ENCODE results near the gene GSTM1. TPM values are rescaled to one million over a fixed set of nuclear protein-coding genes. Genes with fewer than 3 reads are reported as not detected.

Gene GSTM1
- polyA plus RNA-seq (ENCODE audit: insufficient read length) = 115 TPM
- long read RNA-seq, donor 1 = 0 reads
- long read RNA-seq, donor 2 = 0 reads
- long read RNA-seq, donor 3, transcript GSTM1-201 (8 exons, 1,161 nt) = major isoform, 15 of 22 reads
- long read RNA-seq, donor 3, partial matches to known transcripts = 5 of 22 reads
- long read RNA-seq, donor 3, other reads (novel, unspliced or antisense) = 0 of 22 reads
- long read RNA-seq, donor 4, partial matches to known transcripts = 0 of 1 reads
- long read RNA-seq, donor 4, other reads (novel, unspliced or antisense) = 0 of 1 reads
- long read RNA-seq, donor 5, transcript GSTM1-201 (8 exons, 1,161 nt) = major isoform, 47 of 48 reads
- long read RNA-seq, donor 5, partial matches to known transcripts = 0 of 48 reads
- long read RNA-seq, donor 5, other reads (novel, unspliced or antisense) = 0 of 48 reads
- long read RNA-seq, donor 6, transcript GSTM1-201 (8 exons, 1,161 nt) = major isoform, 21 of 32 reads
- long read RNA-seq, donor 6, partial matches to known transcripts = 7 of 32 reads
- long read RNA-seq, donor 6, other reads (novel, unspliced or antisense) = 0 of 32 reads
- long read RNA-seq, donor 7, transcript GSTM1-201 (8 exons, 1,161 nt) = major isoform, 43 of 57 reads
- long read RNA-seq, donor 7, transcript GSTM1-202 (7 exons, 1,028 nt) = minor isoform, 12 of 57 reads
- long read RNA-seq, donor 7, partial matches to known transcripts = 0 of 57 reads
- long read RNA-seq, donor 7, other reads (novel, unspliced or antisense) = 0 of 57 reads
- long read RNA-seq, donor 8, transcript GSTM1-201 (8 exons, 1,161 nt) = major isoform, 11 of 114 reads
- long read RNA-seq, donor 8, partial matches to known transcripts = 45 of 114 reads
- long read RNA-seq, donor 8, other reads (novel, unspliced or antisense) = 54 of 114 reads

GRCh38 chr1:109687641-109688499, at the start of gene GSTM1:
Gene GSTM1, plus strand, starts transcription at chr1:109687817. Its CDS starts 57 bp downstream, at chr1:109687874.
- no peak for DNase-seq

DNA sequence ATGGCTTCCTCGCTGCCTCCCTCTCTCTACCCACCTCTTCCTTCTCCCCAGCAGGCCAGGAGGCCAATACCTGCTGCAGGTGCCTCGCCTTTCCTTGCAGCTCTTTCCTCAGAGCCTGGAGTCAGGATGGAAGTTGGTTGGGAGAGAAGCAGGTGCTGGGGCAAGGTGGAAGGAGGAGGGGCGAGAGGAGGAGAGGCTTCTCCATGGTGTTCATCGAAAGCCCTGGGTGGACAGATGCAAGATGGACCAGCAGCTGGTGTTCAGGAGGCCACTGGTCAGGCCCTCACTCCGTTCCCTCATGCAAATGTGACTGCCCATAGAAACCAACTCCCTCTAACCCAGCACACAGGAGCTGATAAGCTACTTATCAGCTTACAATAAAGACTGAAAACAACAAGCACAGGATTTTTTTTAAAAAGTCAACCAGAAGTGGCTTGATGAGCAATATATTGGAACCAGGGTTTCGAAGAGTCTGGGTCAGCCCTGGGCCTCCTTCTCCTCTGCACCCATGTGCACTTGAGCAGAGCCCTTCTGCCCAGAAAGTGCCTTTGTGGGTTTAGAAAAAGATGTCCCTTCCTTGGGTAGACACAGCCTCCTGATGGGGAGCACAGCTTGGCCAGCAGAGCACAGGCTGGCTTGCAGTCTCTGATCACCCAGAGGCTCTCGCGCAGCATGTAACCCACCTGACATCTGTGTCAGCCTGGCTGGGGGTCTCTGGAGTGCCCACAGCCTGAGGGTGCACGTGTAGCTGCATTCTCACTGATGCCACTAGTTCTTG, 48.4 kb upstream of the GSTM1 start:
- no peak for DNase-seq

DNA sequence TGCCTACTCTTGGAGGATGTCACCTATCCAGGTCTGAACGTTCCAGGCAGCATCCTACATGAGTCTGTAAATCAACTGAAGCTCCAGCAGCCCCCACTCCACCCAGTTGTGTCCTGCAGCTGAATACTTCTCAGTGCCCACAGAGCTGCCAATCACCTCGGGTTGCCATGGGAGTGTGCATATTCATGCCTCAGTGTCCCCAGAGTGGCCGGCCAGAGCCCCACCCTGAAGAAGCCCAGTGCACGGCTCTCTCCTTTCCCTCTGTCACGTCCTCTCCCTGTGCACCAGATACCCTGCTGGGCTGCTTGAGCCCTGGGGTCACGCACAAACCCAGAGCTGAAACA, 47.8 kb upstream of the GSTM1 start:
- DNase-seq = no peak

DNA sequence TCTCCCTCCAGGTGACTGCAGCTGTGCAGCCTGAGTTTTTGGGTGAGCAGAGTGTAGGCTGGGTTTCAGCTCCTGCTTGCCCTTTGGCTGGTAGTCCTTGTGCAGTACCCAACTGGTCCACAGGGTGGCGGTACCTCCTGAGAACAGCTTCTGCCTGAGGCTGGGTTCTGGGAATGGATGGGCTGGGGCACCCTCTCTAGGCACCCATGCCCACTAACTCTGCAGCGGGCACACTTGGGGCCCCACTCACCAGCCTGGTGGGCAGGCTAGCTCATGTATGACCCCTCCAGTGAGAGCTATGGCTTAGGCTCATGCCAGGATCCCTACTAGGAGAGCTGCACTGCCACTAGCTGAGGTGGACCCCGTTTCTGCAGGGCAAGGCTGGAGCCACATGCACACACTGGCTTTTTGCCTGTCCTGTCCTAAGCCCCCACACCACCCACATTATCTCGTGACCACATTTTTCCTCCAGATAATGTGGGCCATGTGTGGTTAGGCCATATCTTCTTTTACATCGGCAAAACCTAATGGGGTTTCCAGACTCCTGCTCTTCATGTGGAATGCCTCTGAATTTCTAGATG, 47.2 kb upstream of the GSTM1 start:
- no peak for DNase-seq

DNA sequence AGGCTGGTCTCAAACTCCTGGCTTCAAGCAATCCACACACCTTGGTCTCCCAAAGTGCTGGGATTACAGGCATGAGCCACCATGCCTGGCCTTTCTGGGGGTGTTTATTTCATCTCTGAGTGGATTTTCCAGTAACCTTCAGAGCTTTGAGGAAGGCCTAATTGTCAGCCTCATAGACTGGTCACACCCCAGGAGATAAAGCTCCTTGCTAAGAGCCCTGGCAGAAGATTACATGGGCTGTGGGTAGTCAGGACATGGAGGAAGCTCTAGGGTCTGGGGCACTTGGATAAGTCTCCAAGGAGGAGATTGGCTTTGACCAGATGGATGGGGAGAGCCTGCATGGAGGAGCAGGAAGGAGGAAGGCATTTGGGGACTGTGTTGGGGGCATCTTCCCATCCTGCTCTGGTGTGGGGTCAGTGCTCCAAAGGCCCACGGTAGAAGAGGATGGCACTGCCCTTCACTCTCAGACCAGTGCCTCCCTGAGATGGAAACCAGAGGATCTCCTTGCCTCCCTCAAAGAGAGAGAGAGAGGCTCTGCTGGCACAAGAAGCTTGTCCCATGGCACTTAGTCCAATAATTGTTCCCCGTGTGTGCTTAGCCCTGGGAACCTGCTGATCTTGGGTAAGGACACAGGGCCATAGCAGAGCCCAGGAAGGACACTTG, 46.4 kb upstream of the GSTM1 start:
- DNase-seq = no peak

DNA sequence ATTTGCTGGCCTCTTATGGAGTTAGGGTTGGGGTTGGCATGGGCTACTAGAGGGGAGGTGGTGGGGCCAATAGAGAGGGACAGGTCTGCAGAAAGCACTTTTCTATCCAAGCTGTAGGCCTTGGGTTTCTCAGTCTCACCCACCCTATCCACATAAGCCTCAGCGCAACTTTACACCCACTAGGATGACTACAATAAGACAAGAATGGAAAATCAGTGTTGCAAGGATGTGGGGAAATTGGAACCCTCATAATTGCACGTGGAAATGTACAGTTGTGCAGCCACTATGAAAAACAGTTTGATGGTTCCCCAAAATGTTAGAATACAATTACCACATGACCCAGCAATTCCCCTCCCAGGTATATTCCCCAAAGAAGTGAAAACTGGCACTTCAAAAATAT, 45.8 kb upstream of the GSTM1 start:
- DNase-seq = no peak

DNA sequence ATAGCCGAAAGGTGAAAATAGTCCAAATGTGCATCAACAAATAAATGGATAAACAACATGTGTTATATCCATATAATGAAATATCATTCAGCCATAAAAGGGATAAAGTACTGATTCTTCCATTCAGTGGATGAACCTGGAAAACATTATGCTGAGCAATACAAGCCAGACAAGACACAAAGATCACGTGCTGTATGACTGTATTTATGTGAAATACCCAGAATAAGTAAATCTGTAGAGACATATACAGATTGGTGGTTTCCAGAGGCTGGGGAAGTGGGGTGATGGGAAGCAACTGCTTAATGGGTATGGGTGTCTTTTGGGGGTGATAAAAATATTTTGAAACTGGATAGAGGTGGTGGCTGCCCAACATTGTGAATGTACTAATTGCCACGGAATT, 45.0 kb upstream of the GSTM1 start:
- DNase-seq = no peak

- peak; percentile 73 for DNase-seq
Observed at GRCh38 chr1:109643385-109644230, 44.0 kb upstream of the GSTM1 start.

DNA sequence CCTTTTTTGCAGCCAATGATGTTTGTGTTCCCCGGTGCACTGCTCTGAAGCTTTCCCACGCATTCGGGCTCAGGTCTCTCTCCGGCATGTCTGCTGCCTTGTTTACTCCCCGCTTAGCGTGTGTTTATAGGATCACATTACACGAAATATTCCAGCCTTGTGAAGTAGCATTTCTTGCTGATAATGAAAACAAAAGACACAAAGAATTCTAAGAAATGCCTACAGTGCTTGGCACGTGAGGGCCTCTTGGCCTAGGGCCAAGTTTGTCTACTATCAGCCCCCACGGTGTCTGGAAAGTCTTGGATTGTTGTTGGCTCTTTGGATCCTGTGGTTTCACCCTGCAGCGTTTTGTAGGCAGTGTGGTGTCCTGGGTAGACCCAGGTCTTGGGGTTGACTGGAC, 42.9 kb upstream of the GSTM1 start:
- DNase-seq = no peak

GRCh38 chr1:109649491-109649914, 38.1 kb upstream of the GSTM1 start:
- DNase-seq = no peak

- no peak for DNase-seq
Observed at GRCh38 chr1:109650609-109651008, 37.0 kb upstream of the GSTM1 start.

- no peak for DNase-seq
Observed at GRCh38 chr1:109652402-109652801, 35.2 kb upstream of the GSTM1 start.

DNA sequence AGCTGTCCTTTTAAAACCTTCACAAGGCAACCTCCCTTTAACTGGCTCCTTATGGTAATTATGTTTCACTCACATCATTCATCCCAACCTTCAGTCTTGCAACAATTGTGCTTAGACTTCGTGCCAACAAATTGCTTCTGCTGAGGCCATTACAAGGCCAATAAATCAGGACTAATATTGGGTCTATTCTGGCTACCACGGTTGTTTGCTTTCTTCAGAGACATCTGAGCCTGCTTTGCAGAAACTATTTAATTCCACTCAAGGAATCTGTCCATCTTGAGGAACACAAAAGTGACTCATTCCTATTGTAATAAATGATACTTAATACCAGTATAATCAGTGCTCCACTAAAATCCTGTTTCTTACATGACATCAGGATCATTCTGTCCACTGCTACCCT, 34.3 kb upstream of the GSTM1 start:
- DNase-seq = no peak

- no peak for DNase-seq
Observed at GRCh38 chr1:109654519-109654918, 33.1 kb upstream of the GSTM1 start.

- peak; percentile 83 for DNase-seq
Observed at GRCh38 chr1:109655615-109656519, 31.8 kb upstream of the GSTM1 start, which contains the start of gene GSTM4. Gene GSTM4, plus strand, starts transcription at chr1:109656099. Its CDS starts 291 bp downstream, at chr1:109656390.

DNA sequence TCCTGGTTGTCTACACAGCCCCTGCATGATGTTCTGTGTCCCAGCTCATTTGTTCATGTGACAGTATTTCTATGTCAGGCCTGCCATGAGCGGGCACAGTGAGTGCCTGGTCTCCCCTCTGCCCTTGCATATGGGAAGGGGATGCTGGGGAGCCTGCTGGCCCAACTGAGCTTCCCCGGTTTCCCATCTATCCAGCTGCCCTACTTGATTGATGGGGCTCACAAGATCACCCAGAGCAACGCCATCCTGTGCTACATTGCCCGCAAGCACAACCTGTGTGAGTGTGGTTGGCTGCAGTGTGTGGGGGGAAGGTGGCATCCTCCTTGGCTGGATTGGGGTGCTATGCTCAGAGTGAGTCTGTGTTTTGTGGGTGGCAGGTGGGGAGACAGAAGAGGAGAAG, 30.2 kb upstream of the GSTM1 start:
- no peak for DNase-seq

DNA sequence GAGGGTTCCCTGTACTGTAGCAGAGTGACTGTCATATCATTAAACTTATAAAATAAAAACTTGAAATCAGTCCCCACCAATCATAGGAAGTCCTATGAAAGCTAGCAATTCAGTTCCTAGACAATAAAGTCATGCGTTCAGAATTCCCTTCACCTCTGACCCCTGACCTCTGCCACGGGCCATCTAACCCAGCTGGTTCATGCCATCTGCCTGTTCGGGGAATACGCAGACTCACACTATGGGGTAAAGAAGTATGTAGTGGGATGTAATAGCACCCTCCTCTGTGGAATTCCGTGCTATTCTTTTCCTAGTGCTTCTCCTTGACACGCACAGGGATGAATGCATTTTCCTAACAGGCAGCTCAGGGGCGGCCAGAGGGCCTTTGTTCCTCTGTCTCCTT, 29.6 kb upstream of the GSTM1 start:
- no peak for DNase-seq

DNA sequence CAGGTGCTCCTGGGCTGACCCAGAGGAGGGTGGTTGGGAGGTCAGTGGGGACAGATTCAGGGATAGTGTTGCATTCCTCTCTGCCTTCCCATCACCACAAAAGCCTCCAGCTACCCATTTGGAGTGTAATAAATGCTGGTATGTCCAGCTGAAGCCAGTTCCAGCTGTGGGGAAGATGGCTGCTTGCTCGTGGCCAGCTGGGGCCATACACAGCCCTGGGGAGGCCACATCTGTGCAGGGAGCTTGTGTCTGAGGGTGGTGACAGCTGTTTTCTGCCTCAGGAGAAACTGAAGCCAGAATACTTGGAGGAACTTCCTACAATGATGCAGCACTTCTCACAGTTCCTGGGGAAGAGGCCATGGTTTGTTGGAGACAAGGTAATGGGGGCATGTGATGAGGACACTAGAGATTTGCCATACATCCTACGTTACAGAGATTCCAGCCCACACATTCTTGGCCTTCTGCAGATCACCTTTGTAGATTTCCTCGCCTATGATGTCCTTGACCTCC, 29.0 kb upstream of the GSTM1 start:
- no peak for DNase-seq
